Stimulated activated naive CD4-positive, alpha-beta T cell (primary cell): ENCODE results near the gene BIK.

Experiments
- DNase-seq, 6 experiments: peaks; one replicate each; lab custom pipeline; 2025; lab: John Stamatoyannopoulos, UW

The BIK gene, protein sequence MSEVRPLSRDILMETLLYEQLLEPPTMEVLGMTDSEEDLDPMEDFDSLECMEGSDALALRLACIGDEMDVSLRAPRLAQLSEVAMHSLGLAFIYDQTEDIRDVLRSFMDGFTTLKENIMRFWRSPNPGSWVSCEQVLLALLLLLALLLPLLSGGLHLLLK

DNA sequence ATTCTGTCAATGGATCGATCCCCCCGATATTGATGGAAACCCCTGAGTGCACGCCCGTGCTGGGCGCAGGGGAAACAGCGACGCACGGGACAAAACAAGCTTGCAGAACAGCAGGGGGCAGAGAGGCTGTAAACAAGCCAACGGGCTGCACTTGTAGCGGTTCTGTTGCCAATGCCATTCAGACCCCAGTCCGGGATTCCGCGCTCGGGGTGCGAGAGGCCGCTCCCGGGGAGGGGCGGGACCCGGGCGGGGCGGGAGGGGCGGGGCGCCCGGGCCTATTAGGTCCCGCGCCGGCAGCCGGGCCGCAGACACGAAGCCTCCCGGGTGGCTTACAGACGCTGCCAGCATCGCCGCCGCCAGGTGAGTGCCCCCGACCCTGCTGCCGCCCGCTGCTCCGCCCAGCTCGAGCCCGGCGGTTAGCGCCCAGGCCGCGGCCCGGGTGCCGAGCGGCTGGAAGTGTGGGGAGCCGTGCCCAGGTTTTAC lies at the start of gene BIK:
Gene BIK, plus strand, starts transcription at position 307 of the 483 bp plus-strand sequence. CDS start 13,273 bp downstream, outside the sequence.
- DNase-seq: peak; percentile 16 to 58 (median 33)

DNA sequence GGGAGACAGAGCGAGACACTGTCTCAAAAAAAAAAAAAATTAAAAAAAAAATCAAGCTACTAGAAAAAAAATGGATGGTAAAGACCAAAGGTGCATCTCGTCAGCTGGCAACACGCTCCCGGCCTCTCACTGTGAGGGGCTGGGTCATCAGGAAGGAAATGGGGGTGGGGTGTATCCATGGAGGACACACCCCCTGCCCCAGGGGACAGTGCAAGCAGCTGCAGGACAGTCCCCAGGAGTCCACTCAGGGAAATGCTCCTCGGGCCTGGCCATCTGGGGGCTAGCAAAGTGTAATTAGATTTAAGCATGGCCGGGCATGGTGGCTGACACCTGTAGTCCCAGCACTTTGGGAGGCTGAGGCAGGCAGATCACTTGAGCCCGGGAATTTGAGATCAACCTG lies 44.4 kb upstream of the BIK start:
- no peak for DNase-seq

DNA sequence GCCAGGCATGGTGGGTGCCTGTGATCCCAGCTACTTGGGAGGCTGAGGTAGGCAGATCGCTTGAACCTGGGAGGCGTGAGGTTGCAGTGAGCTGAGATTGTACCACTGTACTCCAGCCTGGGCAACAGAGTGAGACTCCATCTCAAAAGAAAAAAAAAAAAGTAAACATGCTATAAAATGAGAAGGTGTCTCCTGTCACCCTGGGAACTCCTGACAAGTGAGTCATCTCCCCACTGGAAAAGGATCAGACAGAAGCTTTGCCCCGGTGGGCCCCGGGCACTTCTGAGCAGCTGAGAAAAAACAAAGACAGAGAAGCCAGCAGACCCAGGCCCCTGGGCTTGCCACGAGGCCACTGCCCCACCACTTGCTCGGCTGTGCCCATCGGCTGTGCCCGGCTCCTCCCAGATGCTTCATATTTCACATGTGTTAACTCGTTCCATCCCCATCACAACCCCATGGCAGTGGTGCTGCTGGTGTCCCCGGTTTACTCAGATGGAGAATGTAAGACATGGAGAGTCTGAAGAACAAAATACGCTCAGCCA lies 43.6 kb upstream of the BIK start:
- DNase-seq: no peak

DNA sequence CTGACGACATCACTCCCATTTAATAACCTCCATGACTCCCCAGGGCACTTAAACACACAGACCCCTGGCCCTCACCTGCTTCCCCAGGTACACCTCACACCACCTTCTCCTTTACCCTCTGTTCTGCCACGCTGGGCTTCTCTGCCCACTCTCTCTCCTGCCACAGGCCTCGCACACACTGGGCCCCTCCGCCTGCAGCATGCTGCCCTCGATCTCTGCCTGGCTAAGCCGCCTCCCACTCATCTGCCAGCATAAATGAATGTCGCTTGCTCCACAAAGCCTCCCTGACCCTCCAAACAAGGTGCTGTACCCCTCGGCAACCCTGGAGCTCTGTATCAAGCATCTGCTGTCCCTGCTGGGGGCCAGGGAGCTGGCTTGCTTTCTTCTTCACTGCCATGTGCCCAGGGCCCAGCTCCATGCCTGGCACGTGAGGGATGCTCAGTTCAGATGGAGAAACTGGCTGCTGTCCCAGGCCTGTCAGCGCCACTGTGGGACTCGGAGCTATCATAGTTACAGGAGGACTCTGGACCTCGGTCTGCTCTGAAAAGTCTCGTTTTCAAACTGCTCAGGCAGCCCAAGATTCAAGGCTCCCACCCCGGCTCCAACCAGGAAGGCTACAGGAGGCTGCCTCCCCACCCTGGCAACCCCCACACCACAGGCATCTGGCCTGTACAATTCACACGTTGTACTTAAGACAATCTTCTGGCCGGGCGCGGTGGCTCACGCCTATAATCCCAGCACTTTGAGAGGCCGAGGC lies 33.3 kb upstream of the BIK start:
- DNase-seq: no peak

DNA sequence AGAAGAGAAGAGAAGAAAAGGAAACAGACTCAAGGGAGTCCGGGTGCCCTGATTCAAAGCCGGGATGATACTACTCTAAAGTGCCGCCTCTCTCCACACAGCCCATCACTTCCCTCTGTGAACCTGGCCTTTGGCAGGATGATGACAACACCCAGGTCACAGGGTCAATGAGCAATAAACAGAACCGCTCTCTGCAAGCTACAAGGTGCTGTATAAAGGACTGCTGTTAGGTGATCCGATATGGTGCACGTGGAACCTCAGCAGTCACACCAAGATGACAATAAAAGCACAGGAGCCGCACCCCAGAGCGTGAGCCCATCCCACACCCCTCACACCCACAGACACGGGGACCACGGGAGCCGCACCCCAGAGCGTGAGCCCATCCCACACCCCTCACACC lies 32.0 kb upstream of the BIK start:
- no peak for DNase-seq

DNA sequence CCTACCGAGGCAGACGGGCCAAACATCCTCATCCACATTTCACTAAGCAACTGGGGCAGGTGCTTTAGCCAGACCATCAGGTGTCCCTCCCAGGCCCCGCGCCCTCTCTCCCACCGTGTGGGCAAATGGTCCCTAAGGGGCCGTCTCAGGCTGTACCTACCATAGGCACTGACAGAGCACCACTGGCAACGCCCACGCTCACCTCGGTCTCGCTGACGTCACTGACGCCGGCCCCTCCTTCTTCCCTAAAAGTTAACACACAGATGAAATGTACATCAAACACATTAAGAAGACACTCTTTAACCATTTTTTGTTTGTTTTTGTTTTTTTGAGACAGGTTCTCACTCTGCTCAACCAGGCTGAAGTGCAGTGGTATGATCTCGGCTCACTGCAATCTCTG lies 30.8 kb upstream of the BIK start:
- DNase-seq: no peak

DNA sequence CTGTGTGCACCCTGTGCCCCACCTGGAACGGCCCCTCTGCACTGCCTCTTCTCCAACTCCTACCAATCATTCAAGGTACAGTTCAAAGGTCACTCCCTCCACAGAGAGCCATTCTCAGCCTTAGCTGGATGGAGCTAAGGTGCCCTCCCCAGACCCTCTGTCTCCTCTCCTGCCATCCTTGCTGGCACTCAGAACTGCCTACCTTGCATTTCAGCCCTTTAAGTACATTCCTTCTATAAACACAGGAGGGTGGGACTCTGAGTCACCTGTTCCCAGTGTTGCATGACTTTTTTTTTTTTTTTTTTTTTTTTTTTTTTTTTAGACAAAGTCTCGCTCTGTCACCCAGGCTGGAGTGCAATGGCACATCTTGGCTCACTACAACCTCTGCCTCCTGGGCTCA lies 29.9 kb upstream of the BIK start:
- DNase-seq: no peak

DNA sequence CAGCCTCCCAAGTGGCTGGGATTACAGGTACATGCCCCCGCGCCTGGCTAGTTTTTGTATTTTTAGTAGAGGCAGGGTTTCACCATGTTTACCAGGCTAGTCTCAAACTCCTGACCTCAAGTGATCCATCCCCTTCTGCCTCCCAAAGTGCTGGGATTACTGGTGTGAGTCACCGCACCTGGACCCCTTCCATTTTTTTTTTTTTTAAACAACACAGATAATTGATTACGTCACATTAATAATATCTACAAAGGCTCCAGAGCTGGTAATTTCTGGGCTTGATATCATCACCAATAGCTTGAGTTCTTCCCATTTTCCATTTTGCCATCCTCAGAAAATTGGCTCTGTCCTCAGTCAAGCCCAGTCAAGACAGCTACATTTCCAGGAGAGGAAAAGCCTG lies 28.6 kb upstream of the BIK start:
- DNase-seq: no peak

DNA sequence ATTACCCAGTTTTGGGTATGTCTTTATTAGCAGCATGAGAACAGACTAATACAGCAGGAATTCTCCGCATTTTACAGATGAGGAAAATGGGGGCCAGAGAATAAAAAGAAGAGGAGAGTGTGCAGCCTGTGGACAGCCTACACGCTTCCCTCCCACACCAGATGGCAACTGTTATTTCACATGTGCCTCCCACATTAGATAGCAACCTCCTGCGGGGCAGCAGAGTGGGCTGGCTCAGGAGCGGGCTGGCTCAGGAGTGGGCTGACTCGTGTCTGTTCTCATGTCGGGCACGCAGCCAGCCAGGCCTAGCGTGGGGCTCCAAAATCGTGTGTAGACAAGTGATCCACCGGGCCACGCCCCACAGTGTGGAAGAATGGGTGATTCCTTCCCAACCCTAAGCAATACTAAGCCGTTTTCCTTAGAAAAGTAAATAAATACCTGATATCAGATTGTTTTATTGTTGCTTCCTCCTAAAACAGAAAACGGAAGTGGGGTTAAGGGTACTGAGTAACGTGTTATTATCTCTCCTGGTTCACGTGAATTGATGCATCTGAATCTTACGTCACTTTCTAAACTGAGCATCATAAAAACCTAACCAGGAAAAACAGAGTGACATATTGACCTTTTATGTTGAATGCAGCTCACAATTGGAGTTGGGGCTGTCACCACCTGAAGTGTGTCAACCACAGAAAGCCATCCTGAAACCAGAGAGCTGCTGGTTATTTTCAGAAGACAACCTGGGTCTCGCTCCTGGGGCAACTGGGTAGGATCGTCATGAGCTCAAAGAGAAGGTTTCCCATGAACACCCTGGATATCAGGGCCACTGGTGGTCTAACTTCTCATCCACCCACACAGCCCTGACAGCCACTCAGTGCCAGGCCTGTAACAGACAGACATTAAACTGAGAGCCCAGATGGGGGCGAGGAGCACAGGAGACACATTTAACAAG lies 24.6 kb upstream of the BIK start:
- no peak for DNase-seq

DNA sequence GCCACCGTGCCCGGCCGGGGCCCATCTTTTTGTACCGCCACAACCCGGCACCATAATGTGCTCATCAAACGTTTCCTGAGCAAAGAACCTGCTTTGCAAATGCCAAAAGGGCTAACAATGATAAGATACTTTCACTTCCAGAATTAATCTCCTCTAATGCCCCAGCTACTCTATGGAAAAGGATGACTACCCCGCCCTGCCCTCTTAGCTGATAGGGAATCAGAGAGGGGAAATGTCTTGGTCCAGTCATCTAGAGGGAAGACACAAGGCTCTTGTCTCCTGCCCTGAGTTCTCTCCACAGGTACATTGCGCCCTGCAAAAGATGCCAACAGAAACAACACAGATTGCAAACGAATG lies 21.9 kb upstream of the BIK start:
- DNase-seq: no peak

DNA sequence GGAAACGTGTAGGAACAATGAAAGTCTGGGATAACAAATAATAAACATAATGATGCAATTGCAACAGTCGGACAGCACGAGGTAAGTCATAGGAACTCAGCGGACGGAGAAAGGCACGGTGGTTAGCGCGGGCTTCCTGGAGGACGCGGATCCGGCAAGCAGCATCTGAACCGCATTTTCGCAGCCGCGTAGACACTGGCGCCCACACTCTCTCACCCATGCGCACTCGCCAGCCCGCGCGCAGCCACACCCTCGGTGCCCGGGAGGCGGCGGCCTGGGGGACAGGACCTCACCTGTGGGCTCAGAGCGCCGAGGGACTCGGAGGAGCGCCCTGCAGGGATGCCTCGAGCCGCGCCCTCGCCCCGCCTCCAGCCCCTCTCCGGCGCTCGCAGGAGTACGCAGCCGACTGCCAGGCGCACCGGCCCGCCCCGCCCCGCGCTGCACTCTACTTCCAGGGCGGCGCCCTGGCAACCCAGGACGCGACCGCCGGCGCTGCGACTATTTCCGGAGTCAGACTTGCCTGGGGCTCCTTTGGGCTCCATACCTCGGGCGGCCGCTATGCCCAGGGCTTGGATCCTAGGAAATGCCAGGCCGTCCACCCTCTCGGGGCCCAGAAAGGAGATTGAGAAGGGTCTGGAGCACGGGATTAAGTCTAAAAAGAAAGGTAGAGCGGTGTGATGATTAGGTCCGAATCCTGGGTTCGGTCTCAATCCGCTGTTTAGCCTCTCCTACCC lies 21.4 kb upstream of the BIK start, which contains the start of gene TTLL1:
Gene TTLL1, minus strand, starts transcription at position 408 of the 734 bp plus-strand sequence. CDS start 13,805 bp downstream, outside the sequence.
- peak; percentile 75 to 87 (median 83) for DNase-seq

DNA sequence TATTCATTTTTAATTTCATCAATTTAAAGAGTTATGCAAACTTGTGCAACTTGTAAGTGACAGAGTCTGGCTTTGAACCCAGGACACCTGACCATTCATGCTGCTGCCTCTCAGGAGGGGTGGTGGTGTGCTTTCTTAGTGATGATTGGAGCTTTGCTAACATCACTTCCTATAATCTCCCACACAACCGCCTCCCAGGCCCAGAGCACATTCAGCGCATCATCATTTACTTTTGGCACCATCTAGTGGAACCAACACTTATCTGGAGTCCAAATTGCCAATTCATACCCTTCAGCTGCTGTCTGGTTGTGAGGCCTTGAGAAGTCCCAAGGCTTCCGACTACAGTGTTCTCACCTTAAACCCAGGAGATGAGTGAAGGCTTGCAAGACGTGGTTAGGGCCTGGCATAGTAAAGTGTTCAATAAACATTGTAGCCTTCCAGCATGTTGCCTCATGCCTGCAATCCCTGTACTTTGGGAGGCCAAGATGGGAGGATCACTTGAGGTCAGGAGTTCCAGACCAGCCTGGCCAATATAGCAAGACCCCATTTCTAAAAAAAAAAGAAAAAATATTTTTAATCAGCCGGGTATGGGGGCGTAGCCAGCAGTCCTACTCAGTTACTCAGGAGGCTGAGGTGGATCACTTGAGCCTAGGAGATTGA lies 20.3 kb upstream of the BIK start:
- peak; percentile 3 to 46 (median 23) for DNase-seq

DNA sequence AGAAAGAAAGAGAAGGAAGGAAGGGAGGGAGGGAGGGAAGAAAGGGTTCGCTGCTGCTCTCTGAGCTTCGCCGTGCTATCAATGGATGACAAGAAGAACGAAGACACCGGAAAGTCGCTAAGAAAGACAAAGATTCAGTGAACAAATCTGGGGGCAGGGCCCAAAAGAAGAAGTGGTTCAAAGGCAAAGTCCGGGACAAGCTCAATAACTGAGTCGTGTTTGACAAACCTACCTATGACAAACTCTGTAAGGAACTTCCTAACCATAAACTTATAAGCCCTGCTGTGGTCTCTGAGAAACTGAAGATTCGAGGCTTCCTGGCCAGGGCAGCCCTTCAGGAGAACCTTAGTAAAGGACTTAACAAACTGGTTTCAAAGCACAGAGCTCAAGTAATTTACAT lies 18.5 kb upstream of the BIK start:
- no peak for DNase-seq

DNA sequence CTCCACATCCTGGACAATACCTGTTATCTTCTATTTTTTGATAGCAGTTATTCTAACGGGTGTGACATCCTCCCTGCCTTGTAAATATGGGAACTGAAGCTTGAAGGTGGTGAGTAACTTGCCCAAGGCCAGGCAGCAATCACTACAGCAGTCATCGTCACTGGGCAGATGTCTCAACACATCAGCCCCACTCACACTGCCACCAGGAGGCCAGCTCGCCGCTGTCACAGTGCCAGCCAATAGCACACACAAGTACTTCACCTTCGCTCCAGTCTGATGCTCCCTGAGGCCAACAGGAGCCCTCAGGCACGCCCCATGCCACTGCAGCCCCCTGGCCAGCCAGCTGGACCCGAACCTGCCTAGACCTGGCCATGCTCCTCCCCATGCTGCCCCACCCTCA lies 16.5 kb upstream of the BIK start:
- DNase-seq: no peak

DNA sequence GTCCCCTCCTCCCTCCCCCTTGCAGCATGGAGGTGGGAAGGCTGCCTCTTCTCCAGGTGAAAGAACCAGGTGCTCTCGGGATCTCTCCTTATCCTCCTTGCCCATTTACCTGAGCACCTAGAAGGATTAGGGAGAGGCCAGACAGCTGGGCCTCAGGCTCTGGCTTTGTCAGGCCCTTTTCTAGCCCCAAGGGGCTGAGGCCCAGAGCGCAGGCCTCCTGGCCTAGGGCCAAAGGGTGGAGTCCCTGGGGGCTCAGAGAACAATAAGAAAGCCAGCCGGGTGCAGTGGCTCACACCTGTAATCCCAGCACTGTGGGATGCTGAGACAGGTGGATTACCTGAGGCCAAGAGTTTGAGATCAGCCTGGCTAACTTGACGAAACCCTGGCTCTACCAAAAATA lies 16.0 kb upstream of the BIK start:
- DNase-seq: no peak

DNA sequence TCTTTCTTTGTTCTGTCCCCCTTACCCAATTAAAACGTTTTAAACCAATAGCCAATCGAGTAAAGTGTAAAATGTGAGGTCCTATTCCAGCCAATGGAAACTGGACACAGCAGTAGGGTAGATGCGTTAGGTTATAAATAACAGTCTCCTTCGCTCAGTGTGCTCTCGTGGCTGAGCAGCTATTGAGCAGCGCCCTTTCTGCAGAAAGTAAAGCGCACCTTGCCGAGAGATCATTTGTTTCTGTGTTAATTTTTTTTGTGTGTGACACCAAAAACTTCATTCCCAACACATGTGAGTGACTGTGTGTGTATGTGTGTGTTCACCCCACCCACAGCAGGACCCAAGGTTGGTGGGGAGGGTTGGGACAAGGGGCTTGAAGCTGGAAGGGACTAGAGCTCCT lies 14.1 kb upstream of the BIK start:
- DNase-seq: no peak

DNA sequence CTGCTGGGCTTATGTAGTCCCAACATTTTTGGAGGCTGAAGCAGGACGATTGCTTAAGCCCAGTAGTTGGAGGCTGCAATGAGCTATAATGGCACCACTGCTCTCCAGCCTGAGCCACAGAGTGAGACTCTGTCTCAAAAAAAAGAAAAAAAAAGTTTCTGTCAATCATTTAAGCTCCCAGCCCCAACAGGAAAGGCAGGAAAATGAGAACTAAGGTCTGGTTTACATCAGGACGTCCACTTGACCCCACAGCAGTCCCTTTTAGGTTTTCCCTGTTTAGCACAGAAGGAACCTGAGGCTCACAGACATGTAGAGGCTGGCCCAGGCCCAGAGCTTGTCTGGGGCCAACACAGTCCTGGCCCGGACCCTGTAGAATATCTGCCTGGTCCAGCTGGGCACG lies 12.2 kb upstream of the BIK start:
- DNase-seq: no peak

DNA sequence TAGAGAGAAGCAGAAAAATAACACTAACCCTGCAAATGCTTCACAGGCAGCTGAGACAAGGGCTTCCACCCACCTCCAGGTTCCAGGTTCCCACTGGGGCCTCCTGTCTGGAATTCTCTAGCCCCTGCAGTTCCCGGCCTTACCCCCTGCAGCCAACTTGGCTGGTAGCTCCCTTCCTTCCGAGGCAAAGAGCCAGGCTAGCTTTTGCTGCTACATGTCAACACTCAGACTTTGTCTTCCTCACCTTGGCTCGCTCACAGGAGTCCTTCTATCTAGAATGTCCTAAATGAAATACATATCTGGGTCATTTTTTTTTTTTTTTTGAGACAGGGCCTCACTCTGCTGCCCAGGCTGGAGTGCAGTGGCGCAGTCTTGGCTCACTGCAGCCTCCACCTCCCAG lies 11.5 kb upstream of the BIK start:
- no peak for DNase-seq

DNA sequence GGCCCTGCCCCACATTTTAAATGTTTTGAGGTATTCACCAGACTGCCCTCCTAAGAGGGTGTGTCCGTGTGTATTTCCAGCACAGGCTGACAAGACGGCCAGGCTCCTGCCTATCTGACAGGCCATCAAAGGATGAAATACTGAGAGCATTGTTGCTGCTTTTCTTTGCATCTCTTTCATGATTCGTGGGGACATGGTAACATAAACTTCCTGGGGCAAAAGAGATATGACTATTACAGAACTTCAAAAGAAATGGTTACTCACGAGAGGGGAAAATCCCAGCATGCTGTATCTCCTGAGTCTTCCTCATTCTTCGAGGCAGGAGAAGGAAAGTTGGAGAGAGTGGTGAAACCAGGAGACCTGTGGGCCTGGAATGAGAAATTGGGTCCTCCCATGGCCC lies 10.3 kb upstream of the BIK start:
- DNase-seq: no peak

DNA sequence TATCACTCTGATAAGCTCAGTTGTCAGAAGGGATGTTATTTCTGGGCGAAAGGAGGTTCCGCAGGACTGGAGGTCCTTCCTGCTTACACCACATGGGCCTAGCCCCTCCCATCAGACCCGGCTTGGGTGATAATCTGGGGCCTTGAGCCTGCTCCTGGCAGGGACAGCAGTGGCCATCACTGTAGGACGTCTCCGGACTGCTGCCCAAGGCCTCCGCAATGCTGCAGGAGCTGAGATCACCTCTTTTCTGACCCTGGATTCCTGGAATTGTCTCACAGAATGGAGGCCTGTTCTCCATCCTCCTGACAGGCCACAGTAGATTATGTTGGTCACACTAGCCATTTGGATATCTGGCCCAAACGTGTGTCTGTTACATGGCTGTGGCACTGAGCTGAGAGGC lies 9.2 kb upstream of the BIK start:
- no peak for DNase-seq

DNA sequence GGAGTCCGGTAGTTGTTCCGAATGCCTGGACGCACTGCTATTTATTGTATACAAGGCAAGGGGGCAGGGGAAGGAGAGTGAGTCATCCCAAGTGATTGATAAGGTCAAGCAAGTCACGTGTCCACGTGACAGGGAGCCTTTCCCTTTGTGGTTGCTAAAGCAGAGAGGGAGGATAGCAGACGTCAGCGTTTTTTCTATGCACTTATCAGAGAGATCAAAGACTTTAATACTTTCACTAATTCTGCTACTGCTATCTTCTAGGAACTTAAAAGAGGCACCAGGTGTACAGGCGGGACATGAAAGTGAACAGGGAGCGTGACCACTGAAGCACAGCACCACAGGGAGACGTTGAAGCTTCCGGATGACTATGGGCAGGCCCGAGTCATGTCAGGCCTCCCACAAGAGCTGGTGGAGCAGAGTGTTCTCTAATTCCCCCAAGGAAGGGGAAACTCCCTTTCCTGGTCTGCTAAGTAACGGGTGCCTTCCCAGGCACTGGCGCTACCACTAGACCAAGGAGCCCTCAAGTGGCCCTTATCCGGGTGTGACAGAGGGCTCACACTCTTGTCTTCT lies 6.4 kb upstream of the BIK start:
- DNase-seq: peak in 1 of 6 experiments; percentile 7
